ES-I3 (cell line): ENCODE measurements around the gene KRTAP10-7.
"Not testable (repeated sequence)": the region's sequence is repeated elsewhere in the genome, so short reads cannot be mapped to it uniquely, and the experiment has no call there.

Experiments used
- H3K36me3 ChIP-seq: 2 replicates; pipeline ENCODE4 v1.6.1; 2013; ENCODE audit warnings: mild to moderate bottlenecking, low read length, control low read depth, moderate library complexity; ENCODE audit not compliant: insufficient read depth
- H3K4me1 ChIP-seq: 2 replicates; pipeline ENCODE4 v1.6.1; 2013; ENCODE audit warnings: mild to moderate bottlenecking, control low read depth, low read length; ENCODE audit not compliant: insufficient read depth
- H3K9ac ChIP-seq: 2 replicates; pipeline ENCODE4 v1.6.1; 2013; ENCODE audit warnings: low read depth, mild to moderate bottlenecking, low read length, moderate library complexity
- H3K9me3 ChIP-seq: 2 replicates; pipeline ENCODE4 v1.6.1; 2013; ENCODE audit warnings: mild to moderate bottlenecking, low read length, moderate library complexity; ENCODE audit not compliant: control insufficient read depth, insufficient read depth

Gene KRTAP10-7, protein sequence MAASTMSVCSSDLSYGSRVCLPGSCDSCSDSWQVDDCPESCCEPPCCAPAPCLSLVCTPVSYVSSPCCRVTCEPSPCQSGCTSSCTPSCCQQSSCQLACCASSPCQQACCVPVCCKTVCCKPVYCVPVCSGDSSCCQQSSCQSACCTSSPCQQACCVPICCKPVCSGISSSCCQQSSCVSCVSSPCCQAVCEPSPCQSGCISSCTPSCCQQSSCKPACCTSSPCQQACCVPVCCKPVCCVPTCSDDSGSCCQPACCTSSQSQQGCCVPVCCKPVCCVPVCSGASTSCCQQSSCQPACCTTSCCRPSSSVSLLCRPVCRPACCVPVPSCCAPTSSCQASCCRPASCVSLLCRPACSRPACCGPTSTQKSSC

DNA sequence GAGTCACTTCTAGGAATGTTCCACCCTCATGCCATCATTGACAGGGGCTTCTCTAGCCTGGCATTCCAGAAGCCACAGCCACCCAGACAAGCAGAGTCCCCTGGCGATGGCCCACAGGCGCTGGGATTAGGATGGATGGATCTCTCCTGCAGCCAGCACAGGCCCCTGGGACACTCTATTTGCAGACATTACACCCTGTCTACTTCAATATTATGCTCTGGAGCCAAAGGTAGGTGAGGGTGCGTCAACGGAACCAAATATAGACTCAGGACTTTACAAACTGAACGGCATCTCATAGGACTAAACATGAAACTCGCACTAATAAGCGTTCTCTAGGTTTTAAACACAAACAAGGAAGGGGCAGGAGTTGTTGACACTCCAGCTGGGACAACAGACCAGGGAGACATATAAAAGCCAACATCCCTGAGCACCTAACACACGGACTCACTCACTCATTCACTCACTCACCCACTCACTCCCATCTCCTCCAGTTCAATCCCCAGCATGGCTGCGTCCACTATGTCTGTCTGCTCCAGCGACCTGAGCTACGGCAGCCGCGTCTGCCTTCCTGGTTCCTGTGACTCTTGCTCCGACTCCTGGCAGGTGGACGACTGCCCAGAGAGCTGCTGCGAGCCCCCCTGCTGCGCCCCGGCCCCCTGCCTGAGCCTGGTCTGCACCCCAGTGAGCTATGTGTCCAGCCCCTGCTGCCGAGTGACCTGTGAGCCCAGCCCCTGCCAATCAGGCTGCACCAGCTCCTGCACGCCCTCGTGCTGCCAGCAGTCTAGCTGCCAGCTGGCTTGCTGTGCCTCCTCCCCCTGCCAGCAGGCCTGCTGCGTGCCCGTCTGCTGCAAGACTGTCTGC, at the start of gene KRTAP10-7:
TSS of gene KRTAP10-7 (plus strand) at position 480 of the 861 bp plus-strand sequence. CDS start at position 505, 25 bp downstream.
- H3K4me1 ChIP-seq, H3K36me3 ChIP-seq, H3K9me3 ChIP-seq, H3K9ac ChIP-seq: not testable (repeated sequence)

DNA sequence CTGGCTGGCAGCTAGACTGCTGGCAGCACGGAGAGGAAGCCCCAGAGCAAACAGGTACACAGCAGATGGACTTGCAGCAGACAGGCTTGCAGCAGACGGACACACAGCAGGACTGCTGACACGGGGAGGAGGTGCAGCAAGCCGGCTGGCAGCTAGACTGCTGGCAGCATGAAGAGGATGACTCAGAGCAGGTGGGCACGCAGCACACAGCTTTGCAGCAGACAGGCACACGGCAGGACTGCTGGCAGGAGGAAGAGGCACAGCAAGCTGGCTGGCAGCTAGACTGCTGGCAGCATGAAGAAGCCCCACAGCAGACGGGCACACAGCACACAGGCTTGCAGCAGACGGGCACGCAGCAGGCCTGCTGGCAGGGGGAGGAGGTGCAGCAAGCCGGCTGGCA, 49.6 kb upstream of the KRTAP10-7 start:
- no peaks in the 10 kb centered on the region; the same call in 1 of the 2 replicates for H3K9me3 ChIP-seq
- H3K4me1 ChIP-seq: peaks cover 23% of the 10 kb centered on the region
- H3K36me3 ChIP-seq: no peaks in the 10 kb centered on the region
- no peak overlapping the region for H3K9ac ChIP-seq

DNA sequence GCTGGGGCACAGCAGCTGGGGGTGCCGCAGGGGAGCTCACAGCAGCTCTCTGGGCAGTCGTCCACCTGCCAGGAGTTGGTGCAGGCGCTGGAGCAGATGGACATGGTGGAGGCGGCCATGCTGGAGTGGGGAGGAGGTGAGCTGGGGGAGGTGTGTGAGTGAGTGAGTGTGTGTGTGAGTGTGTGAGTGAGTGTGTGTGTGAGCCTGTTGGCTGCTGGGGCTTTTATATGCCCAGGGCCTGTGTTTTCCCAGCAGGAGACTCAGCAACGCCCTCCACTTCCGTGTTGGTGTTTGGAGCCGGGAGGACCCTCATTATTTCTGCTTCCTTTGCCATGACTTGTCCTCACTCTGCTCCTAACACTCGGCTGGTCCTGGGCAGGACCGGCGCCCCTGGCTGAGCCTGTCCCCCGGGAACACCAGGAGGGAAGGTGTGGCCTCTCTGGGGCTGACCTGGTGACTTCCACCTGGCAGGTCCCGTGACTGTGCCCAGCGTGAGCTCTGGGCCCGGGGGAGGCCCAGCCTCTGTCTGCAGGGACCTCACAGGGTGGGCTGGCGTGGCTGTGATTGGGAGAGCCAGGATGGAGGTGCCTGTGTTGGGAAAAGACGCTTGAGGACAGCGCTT, 48.9 kb upstream of the KRTAP10-7 start, which contains the start of gene KRTAP10-2:
TSS of gene KRTAP10-2 (minus strand) at position 166 of the 622 bp plus-strand sequence. CDS start at position 119, 47 bp downstream.
- no peaks in the 10 kb centered on the region; the same call in 1 of the 2 replicates for H3K9me3 ChIP-seq
- H3K9ac ChIP-seq: no peak within 1 kb of the TSS
- peaks cover 23% of the 10 kb centered on the region for H3K4me1 ChIP-seq
- H3K36me3 ChIP-seq: no peaks in the 10 kb centered on the region

DNA sequence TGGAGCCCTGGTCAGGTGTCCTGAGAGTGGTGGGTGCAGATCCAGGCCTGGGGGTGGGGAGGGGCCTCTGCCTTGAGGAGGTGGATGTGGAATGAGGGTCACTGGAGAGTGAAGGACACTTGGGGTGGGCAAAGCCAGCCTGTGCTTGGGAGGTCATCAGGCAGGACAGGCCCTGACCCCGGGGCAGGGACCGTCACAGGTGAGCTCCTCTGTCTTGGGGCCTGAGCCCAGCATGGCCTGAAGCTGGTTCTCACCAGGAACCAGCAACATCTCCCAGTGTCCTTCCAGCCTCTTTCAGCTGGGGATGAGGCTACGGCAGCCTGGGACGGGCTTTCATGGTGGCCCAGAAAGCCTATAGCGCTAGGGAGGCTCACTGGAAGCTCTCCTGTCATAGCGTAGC, 48.3 kb upstream of the KRTAP10-7 start:
- Histone ChIP-seq H3K36me3 (no peaks in the 10 kb centered on the region), H3K9me3 (no peaks in the 10 kb centered on the region; the same call in 1 of the 2 replicates), H3K9ac (no peak overlapping the region), H3K4me1 (peaks cover 23% of the 10 kb centered on the region)

DNA sequence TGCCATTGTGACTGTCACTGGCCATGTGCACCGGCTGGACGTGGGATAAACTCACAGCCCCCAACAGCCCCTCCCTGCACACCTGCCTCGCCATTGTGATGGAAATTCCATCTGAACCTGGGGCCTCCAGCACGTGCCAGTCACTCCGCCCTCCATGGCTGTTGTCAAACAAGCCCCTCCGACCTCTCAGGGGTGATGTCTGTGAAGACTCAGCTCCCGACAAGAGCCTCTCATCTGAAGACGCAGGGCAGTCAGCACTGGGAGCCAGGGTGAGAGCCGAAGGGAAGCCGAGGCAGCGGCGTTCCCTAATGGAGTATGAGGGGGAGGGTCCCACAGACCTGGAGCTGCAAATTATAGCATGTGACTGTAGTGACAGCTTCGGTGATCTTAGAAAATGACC, 47.7 kb upstream of the KRTAP10-7 start:
- Histone ChIP-seq H3K9ac (no peak overlapping the region), H3K9me3 (no peaks in the 10 kb centered on the region), H3K36me3 (no peaks in the 10 kb centered on the region), H3K4me1 (peaks cover 25% of the 10 kb centered on the region)

DNA sequence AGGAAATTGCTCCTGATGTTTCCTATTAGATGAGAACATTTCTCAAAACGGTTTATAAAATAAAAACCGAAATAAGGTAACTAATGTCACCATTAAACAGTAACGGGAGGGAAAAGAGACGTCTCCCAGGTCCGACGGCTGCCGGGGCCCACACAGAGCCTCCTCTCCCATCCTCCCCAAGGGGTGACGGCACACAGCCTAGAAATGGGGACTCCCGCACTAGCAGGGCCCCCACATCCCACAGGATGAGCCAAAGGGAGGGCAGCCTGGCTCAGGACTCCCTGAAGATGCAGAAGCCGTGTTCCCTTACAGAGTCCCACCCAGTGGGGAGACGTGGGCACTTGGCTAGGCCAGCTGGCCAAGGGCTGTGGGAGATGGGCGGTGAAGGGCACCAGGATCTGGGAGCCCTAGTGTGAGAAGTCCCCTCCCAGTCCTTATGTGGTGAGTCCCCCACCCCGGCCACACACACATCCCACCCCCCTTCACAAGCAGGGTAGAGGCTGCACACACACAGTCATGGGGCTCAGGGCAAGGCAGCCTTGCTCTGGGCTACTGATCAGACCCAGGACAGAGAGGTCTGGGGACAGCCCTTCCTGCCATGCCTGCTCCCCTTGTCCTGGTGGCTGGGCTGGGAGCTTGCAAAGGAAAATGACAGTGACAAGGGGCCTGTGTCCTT, 45.1 kb upstream of the KRTAP10-7 start:
- Histone ChIP-seq H3K9ac (no peak overlapping the region), H3K9me3 (no peaks in the 10 kb centered on the region), H3K36me3 (no peaks in the 10 kb centered on the region), H3K4me1 (peaks cover 9% of the 10 kb centered on the region)

DNA sequence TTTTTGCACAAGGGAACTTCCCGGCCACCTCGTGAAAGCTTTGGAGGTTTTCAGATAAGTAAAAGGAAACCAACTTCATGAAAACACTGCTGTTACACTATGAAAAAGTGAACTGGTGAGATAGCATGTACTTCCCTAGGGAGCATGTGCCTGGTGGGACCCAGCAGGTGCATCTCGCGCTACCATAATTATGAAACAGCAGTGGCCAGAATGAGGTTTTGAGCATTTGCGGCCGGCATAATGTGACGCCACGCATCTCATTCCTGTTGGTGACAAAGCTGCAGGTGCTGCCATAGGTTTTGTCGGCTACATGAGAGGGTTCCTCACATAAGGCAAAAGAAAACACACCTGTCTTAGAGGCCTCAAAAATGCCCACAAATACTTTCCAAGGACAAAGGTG, 43.5 kb upstream of the KRTAP10-7 start:
- no peak overlapping the region for H3K9ac ChIP-seq
- no peaks in the 10 kb centered on the region for H3K9me3 ChIP-seq
- H3K4me1 ChIP-seq: peaks cover 9% of the 10 kb centered on the region

DNA sequence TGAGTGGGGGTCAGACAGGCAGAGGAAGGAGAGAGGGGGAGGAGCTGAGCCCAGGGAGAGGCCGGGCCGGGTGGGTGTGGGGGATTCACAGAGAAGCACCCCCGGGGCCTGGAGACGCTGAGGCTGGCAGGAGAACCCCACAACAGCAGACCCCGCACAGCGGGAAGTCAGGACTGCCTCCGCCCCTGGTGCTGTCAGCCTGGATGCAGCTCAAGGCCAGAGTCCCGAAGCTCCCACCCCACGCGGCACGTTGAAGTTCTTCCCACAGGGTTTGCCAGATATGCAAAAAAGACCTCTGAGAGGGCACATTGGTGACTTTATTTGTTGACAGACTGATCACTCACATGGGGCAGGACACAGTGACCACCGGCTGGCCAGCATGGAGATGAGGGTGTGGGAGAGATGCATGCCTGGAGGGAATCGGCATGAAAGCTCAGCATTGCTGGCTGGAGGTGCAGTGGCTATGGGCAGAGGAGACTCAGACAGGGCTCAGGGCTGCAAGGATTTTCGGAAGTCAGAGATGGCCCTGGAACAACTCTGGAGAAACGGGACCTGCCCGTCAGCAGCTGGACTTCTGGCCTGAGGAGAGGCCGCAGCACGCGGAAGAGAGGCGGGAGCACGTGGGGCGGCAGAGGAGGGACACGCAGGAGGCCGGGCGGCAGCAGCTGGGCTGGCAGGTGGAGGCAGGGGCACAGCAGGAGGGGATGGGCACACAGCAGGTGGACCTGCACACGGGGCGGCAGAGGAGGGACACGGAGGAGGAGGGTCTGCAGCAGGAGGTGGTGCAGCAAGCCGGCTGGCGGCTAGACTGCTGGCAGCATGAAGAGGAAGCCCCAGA, 42.7 kb upstream of the KRTAP10-7 start:
- H3K9me3 ChIP-seq: no peaks in the 10 kb centered on the region
- 0 out of 2 replicates have a peak, but pooled peaks cover 3% of the 10 kb centered on the region for H3K4me1 ChIP-seq
- no peak overlapping the region for H3K9ac ChIP-seq
- H3K36me3 ChIP-seq: no peaks in the 10 kb centered on the region

More for the DNA sequence above, 43.5 kb upstream of the KRTAP10-7 start:
- no peaks in the 10 kb centered on the region for H3K36me3 ChIP-seq

DNA sequence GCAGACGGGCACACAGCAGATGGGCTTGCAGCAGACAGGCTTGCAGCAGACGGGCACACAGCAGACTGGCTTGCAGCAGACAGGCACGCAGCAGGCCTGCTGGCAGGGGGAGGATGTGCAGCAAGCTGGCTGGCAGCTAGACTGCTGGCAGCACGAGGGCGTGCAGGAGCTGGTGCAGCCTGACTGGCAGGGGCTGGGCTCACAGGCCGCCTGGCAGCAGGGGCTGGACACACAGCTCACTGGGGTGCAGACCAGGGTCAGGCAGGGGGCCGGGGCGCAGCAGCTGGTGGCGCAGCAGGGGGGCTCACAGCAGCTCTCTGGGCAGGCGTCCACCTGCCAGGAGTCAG, 42.1 kb upstream of the KRTAP10-7 start:
- H3K36me3 ChIP-seq, H3K4me1 ChIP-seq, H3K9me3 ChIP-seq, H3K9ac ChIP-seq: not testable (repeated sequence)

DNA sequence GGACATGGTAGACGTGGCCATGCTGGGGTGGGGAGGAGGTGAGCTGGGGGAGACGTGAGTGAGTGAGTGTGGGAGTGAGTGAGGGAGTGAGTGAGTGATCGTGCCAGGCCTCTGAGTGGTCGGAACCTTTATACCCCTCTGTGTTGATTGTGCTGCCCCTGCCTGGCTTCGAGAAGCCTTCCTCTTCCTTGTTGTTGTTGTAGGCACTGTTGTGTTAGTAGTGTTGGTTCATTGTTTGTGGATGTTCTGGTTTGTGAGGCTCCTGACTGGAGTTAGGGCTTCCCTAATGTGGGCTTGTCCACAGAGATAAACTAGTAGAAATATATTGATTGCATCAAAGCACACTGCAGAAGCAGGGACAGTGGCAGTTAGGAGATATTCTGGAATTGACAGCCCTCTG, 41.7 kb upstream of the KRTAP10-7 start, which contains the start of gene KRTAP10-3:
TSS of gene KRTAP10-3 (minus strand) at position 101 of the 400 bp plus-strand sequence. CDS start at position 21, 80 bp downstream.
- Histone ChIP-seq H3K36me3 (no peaks in the 10 kb centered on the region), H3K4me1 (0 out of 2 replicates have a peak, but pooled peaks cover 3% of the 10 kb centered on the region), H3K9me3 (no peaks in the 10 kb centered on the region), H3K9ac (no peak within 1 kb of the TSS)

DNA sequence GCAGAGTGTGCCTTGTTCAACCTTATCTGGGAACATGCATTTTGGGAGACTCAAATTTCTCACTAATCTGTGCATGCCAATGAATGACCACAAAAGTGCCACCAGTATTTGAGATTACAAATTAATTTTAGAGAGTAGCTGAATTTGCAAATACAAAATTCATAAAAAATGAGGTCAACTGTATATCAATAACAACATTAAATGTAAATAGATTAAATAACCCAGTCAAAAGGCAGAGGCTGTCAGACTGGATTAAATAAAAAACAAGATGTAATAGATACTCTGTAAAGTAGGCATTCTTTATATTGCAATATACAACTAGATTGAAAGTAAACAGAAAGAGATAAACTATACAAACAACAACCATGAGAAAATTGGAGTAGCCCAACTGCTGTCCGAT, 36.3 kb upstream of the KRTAP10-7 start:
- Histone ChIP-seq H3K9ac (no peak overlapping the region), H3K9me3 (no peaks in the 10 kb centered on the region), H3K36me3 (no peaks in the 10 kb centered on the region), H3K4me1 (no peaks in the 10 kb centered on the region)

DNA sequence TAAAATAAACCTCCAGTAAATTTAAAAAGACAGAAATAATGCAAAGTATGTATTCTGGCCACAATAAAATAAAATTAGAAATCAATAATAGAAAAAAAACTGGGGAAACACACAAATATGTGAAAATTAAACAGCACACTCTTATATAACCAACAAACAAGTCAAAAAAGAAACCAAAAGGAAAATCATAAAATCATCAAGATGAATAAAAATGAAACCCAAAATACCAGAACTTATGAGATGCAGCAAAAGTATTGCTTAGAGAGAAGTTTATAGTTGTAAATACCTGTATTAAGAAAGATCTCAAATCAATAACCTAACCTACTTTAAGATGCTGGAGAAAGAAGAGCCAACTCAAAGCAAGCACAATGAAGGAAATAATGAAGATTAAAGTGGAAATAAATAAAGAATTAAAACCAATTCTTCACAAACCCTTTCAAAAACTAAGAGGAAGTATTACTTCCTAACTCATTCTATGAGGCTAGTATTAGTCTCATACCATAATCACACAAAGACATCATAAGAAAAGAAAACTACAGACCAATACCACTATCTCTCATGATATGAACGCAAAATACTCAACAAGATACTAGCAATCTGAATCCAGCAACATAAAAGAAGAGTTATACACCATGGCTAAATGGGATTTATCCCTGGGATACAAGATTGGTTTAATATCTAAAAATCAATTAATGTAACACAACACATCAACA, 35.4 kb upstream of the KRTAP10-7 start:
- Histone ChIP-seq H3K9me3 (no peaks in the 10 kb centered on the region), H3K4me1 (no peaks in the 10 kb centered on the region), H3K36me3 (no peaks in the 10 kb centered on the region), H3K9ac (no peak overlapping the region)

DNA sequence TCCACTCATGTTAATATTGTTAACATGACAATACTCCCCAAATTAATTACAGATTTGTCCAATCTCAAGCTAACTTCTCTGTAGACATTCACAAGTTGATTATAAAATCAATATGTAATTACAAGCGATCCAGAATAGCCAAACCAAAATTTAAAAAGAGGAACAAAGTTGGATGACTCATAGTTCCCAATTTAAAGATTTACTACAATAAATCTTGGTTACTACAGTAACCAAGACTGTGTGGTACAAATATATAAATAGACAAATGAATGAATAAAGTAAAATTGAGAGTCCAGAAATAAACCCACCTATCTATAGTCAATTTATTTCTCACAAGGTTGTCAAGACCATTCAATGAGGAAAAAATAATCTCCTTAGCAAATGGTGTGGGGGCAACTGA, 34.0 kb upstream of the KRTAP10-7 start:
- Histone ChIP-seq H3K36me3 (no peaks in the 10 kb centered on the region), H3K9me3 (no peaks in the 10 kb centered on the region), H3K9ac (no peak overlapping the region), H3K4me1 (no peaks in the 10 kb centered on the region)
